BJ (cell line): ENCODE results near the gene PDPN. TPM values are rescaled to one million over a fixed set of nuclear protein-coding genes. Genes with fewer than 3 reads are reported as not detected.

Experiments used
- CTCF ChIA-PET: fragments of 350-600 bp; formaldehyde crosslinking; extraction: SDS; loops from one replicate; lab custom pipeline; 2021; ENCODE audit warnings: antibody characterized with exemption, inconsistent platforms; lab: Yijun Ruan, JAX
- POLR2A ChIA-PET: fragments of 300-600 bp; sonication (Branson Sonifier 250); formaldehyde crosslinking; extraction: SDS; loops from one replicate; lab custom pipeline; 2021; ENCODE audit warnings: antibody characterized with exemption; lab: Charles Lee
- DNase-seq: peaks from one replicate; pipeline ENCODE4 v3.0.0-alpha.2; 2011; ENCODE audit warnings: low read depth
- H3K27me3 ChIP-seq: 2 replicates; pipeline ENCODE4 v1.6.0; 2011; ENCODE audit warnings: low read length; ENCODE audit not compliant: control insufficient read depth, insufficient read depth
- H3K36me3 ChIP-seq: 2 replicates; pipeline ENCODE4 v1.5.1; 2011; ENCODE audit warnings: low read length; ENCODE audit not compliant: control insufficient read depth, insufficient read depth
- H3K4me3 ChIP-seq: 2 replicates; pipeline ENCODE4 v1.5.1; 2011; ENCODE audit warnings: low read depth, mild to moderate bottlenecking, control low read depth, low read length
- polyA plus RNA-seq: library from polyadenylated mRNA; depleted of rRNA; stranded (reverse); fragments of >200 nt; gene quantifications from 2 replicates; pipeline ENCODE4 v1.2.3, GENCODE V29; 2011
- TF ChIP-seq, protein P1 (sequence below): IDR thresholded peaks from 2 replicates; pipeline ENCODE4 v1.5.1; 2011; ENCODE audit warnings: low read depth, mild to moderate bottlenecking, control low read depth, inconsistent platforms, low read length, moderate library complexity; ENCODE audit not compliant: insufficient read depth

Gene PDPN
- polyA plus RNA-seq, 1 experiment: 0.33 TPM

DNA sequence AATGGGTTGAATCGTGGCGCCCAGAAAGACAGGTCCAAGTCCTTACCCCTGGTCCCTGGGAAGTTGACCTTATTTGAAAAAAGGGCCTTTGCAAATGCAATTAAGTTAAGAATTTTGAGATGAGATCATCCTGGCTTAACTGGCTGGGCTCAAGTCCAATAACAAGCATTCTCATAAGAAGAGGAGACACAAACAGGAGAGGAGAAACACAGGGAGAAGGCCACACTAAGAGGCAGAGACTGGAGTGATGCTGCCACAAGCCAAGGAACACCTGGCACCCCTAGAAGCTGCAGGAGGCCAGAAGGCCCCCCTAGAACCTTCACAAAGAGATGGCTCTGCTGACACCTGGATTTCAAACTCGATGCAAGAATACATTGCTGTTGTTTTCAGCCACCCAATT lies 44.6 kb downstream of the PDPN start:
- Histone ChIP-seq H3K36me3 (no peaks in the 10 kb centered on the region), H3K27me3 (no peaks in the 10 kb centered on the region), H3K4me3 (no peak overlapping the region)
- TF ChIP-seq, protein P1, sequence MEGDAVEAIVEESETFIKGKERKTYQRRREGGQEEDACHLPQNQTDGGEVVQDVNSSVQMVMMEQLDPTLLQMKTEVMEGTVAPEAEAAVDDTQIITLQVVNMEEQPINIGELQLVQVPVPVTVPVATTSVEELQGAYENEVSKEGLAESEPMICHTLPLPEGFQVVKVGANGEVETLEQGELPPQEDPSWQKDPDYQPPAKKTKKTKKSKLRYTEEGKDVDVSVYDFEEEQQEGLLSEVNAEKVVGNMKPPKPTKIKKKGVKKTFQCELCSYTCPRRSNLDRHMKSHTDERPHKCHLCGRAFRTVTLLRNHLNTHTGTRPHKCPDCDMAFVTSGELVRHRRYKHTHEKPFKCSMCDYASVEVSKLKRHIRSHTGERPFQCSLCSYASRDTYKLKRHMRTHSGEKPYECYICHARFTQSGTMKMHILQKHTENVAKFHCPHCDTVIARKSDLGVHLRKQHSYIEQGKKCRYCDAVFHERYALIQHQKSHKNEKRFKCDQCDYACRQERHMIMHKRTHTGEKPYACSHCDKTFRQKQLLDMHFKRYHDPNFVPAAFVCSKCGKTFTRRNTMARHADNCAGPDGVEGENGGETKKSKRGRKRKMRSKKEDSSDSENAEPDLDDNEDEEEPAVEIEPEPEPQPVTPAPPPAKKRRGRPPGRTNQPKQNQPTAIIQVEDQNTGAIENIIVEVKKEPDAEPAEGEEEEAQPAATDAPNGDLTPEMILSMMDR: no peak
- no peak for DNase-seq
- ChIA-PET CTCF (no interaction called here), POLR2A (no interaction called here)

DNA sequence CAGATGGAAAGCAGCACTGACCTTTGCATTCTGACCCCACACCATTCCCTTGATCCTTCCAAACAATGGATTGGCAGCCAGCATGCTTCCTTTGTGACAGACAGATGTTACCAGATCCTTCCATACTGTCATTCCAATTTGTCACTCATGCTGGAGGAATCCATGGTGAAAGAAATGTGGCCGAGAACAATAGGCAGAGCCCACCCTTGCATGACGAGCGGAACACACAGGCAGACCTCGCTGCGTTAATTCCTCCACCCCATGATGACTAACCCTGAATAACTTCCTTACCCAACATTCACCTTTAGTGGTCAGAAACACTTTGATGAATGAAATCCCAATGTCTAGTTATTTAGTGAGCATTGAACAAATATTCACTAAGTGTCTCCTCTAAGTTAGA lies 45.1 kb downstream of the PDPN start:
- H3K27me3 ChIP-seq: no peaks in the 10 kb centered on the region
- no peak for DNase-seq
- H3K36me3 ChIP-seq: no peaks in the 10 kb centered on the region
- TF ChIP-seq, protein P1: no peak
- ChIA-PET POLR2A (no interaction called here), CTCF (no interaction called here)
- no peak overlapping the region for H3K4me3 ChIP-seq

- no peaks in the 10 kb centered on the region for H3K27me3 ChIP-seq
- ChIA-PET CTCF (no interaction called here), POLR2A (no interaction called here)
- TF ChIP-seq, protein P1: no peak
- no peak overlapping the region for H3K4me3 ChIP-seq
- H3K36me3 ChIP-seq: no peaks in the 10 kb centered on the region
- DNase-seq: no peak
Measured at GRCh38 chr1:13642306-13643004, 58.8 kb downstream of the PDPN start.

DNA sequence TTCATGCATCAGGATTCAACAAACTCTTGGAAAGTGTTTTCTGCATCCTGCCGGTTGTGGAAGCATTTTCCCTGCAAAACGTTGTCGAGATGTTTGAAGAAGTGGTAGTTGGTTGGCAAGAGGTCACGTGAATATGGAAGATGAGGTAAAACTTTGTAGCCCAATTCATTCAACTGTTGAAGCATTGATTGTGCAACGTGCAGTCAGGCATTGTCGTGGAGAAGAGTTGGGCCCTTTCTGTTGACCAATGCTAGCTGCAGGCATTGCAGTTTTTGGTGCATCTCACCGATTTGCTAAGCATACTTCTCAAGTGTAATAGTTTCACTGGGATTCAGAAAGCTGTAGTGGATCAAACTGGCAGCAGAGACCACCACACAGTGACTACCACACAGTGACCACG lies 59.4 kb downstream of the PDPN start:
- no peak for DNase-seq
- TF ChIP-seq, protein P1: no peak
- no peaks in the 10 kb centered on the region for H3K36me3 ChIP-seq
- ChIA-PET POLR2A (no interaction called here), CTCF (no interaction called here)
- no peak overlapping the region for H3K4me3 ChIP-seq
- H3K27me3 ChIP-seq: no peaks in the 10 kb centered on the region

GRCh38 chr1:13646521-13646920 lies 62.9 kb downstream of the PDPN start:
- DNase-seq: no peak
- POLR2A ChIA-PET: no interaction called here
- CTCF ChIA-PET: no interaction called here

More at GRCh38 chr1:13646521-13646920, 62.9 kb downstream of the PDPN start:
- Histone ChIP-seq H3K27me3 (no peaks in the 10 kb centered on the region), H3K4me3 (no peak overlapping the region), H3K36me3 (no peaks in the 10 kb centered on the region)
- TF ChIP-seq, protein P1: no peak
